ENCODE data around the gene LDHA.

DNA sequence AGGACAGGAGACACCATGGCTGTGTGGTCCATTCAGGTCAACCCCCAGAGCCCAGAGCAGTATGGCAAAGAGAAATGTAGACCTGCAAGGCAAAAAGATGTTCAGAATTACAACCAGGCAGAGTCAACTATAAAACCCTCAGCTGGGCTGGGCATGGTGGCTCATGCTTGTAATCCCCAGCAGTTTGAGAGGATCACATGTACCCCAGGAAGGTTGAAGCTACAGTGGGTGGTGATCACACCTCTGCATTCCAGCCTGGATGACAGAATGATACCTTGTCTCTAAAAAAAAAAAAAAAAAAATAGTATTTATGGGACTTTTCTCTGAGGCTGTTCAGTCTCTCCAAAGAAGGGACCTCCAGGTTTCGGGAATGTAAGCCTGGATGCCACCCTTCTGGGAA is 18.4 kb upstream of the LDHA start:
- no peak for TF ChIP-seq EZH2 (IDR thresholded peaks at IDR 0.05)
- TF ChIP-seq, protein P1, sequence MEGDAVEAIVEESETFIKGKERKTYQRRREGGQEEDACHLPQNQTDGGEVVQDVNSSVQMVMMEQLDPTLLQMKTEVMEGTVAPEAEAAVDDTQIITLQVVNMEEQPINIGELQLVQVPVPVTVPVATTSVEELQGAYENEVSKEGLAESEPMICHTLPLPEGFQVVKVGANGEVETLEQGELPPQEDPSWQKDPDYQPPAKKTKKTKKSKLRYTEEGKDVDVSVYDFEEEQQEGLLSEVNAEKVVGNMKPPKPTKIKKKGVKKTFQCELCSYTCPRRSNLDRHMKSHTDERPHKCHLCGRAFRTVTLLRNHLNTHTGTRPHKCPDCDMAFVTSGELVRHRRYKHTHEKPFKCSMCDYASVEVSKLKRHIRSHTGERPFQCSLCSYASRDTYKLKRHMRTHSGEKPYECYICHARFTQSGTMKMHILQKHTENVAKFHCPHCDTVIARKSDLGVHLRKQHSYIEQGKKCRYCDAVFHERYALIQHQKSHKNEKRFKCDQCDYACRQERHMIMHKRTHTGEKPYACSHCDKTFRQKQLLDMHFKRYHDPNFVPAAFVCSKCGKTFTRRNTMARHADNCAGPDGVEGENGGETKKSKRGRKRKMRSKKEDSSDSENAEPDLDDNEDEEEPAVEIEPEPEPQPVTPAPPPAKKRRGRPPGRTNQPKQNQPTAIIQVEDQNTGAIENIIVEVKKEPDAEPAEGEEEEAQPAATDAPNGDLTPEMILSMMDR (IDR thresholded peaks at IDR 0.05): no peak

Data from neural progenitor cell (in vitro differentiated cells).